GM23248 (cell line): ENCODE data around the gene PAX6.

ENCODE experiments used
- EZH2 ChIP-seq: fragments of 200-600 bp; sonication (generic); IDR thresholded peaks from 2 replicates; pipeline ENCODE4 v1.6.1; 2018; ENCODE audit warnings: antibody characterized with exemption, mild to moderate bottlenecking; ENCODE audit not compliant: insufficient read depth, poor library complexity, severe bottlenecking
- EZH2phosphoT487 ChIP-seq: fragments of 200-600 bp; sonication (generic); IDR thresholded peaks from 2 replicates; pipeline ENCODE4 v1.6.1; 2018; ENCODE audit warnings: antibody characterized with exemption, moderate library complexity, mild to moderate bottlenecking, low read depth; ENCODE audit not compliant: insufficient read depth

GRCh38 chr11:31757260-31757835, 53.8 kb downstream of the PAX6 start:
- TF ChIP-seq EZH2: no peak
- no peak for TF ChIP-seq EZH2phosphoT487
